Measurements from ENCODE around the gene DAPK1.

- no peak for TF ChIP-seq NR3C1 (IDR thresholded peaks at IDR 0.05)
- no peak for TF ChIP-seq CTCF (IDR thresholded peaks at IDR 0.05)
- TF ChIP-seq HDAC2 (IDR thresholded peaks at IDR 0.05), result no peak
- TF ChIP-seq POLR2A (IDR thresholded peaks at IDR 0.05; ENCODE audit: low read length), result no peak
- TF ChIP-seq JUN (IDR thresholded peaks at IDR 0.05), result no peak
- TF ChIP-seq ESRRA (IDR thresholded peaks at IDR 0.05; ENCODE audit: borderline replicate concordance, low read length), result no peak
- no peak for TF ChIP-seq EP300 (IDR thresholded peaks at IDR 0.05)
These were observed 48.2 kb downstream of the DAPK1 start for GRCh38 chr9:87545858-87546257.

Measured in A549 (cell line).